ES-I3 (cell line): ENCODE measurements around the gene MDFIC.

Experiments
- H3K36me3 ChIP-seq: 2 replicates; pipeline ENCODE4 v1.6.1; 2013; ENCODE audit warnings: mild to moderate bottlenecking, low read length, control low read depth, moderate library complexity; ENCODE audit not compliant: insufficient read depth
- H3K4me1 ChIP-seq: 2 replicates; pipeline ENCODE4 v1.6.1; 2013; ENCODE audit warnings: mild to moderate bottlenecking, control low read depth, low read length; ENCODE audit not compliant: insufficient read depth
- H3K9ac ChIP-seq: 2 replicates; pipeline ENCODE4 v1.6.1; 2013; ENCODE audit warnings: low read depth, mild to moderate bottlenecking, low read length, moderate library complexity
- H3K9me3 ChIP-seq: 2 replicates; pipeline ENCODE4 v1.6.1; 2013; ENCODE audit warnings: mild to moderate bottlenecking, low read length, moderate library complexity; ENCODE audit not compliant: control insufficient read depth, insufficient read depth

The MDFIC gene

GRCh38 chr7:115009139-115009538 lies 87.2 kb downstream of the MDFIC start:
- Histone ChIP-seq H3K9ac (no peak overlapping the region), H3K36me3 (no peaks in the 10 kb centered on the region), H3K9me3 (no peaks in the 10 kb centered on the region), H3K4me1 (peaks cover 21% of the 10 kb centered on the region)

DNA sequence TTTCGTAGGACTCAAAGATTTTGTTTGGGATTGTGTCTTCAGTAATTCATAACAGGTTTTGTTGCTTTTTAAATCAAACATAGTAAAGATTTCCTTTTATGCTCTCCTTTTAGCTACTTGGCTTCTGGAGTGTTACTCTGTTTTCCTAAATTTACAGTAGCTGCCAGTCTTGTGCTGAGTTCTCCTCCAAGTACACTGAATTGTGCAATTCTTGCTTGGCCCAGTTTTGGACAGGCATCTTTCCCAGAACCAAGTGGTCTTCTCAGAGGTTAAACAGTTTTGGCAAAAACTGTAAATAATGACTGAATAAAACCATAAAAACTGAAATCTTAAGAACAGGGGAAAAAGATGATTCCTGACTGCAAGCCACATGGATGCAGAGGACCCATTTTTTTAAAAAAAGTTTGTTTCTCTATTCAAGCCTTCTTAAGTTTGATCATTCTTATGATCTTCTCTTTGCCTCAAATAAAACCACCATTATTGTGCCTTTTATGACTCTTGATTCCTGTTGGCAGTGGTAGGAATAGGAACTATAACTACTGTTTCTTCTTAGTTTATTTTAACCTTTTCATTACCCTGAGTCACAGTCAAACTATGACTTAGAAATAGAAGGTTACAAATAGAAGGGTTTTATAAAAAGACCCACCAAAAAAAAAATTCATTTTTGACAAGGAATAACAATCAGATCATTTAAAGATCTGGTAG lies 88.0 kb downstream of the MDFIC start:
- peaks cover 21% of the 10 kb centered on the region for H3K4me1 ChIP-seq
- H3K9ac ChIP-seq, result no peak overlapping the region
- H3K36me3 ChIP-seq, result no peaks in the 10 kb centered on the region
- no peaks in the 10 kb centered on the region for H3K9me3 ChIP-seq

DNA sequence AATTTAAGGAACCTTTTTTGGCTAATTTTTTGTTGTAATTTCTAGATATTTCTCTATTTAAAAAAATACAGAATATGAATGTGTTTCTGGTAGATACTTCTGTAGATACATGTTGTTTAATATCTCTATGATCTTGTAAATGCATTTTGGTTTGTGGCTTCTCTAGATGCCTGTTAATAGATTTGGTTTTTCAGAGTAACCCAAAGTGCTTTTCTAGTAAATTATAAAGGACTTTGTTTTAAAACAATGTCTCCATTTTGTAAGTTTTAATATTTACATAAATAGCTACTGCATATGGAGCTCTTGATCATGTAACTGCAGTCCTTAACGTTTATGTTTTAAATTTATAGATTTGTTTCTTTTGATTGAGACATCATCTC lies 88.5 kb downstream of the MDFIC start:
- peaks cover 21% of the 10 kb centered on the region for H3K4me1 ChIP-seq
- H3K36me3 ChIP-seq, result no peaks in the 10 kb centered on the region
- H3K9ac ChIP-seq, result no peak overlapping the region

DNA sequence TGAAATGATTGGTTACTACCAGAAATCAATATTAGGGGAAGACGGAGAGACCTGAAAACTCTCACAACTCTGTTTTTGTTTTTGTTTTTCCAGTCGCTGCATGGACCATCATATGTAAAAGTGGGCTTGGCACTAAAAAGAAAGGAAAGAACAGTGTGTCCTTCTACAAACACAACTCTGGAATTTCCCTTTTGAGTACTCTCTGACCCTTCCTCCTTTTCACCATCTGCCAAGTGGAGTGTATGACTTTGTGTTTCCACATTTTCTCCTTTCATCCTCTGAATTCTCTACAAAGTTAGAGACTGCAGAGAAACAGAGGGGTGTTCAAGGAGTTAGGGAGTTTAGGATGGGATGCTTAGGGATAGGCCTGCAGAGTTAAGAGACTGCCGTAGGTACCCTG lies 92.0 kb downstream of the MDFIC start:
- H3K9me3 ChIP-seq, result no peaks in the 10 kb centered on the region
- H3K9ac ChIP-seq, result no peak overlapping the region
- peaks cover 9% of the 10 kb centered on the region; the same call in 1 of the 2 replicates for H3K4me1 ChIP-seq
- H3K36me3 ChIP-seq, result no peaks in the 10 kb centered on the region

More for the DNA sequence above, 88.5 kb downstream of the MDFIC start:
- no peaks in the 10 kb centered on the region for H3K9me3 ChIP-seq

DNA sequence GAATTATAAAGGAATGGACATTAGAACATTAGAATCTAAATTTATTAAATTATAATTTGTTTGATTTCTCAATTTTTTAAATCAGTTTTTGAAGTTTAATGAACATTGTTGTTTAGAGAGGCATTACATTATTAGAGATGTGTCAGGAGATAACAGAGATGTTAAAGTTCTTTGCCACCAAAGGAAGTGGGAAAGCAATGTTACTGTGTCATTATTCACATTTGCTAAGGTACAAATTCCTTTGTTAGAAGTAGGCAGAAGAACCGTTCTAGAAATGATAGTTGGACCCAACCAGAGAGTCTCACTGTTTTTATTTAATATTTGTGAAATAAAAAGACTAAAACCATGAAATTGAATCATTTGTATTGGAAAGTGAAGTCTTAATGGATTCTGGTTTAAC lies 92.9 kb downstream of the MDFIC start:
- no peaks in the 10 kb centered on the region for H3K9me3 ChIP-seq
- H3K4me1 ChIP-seq, result peaks cover 1% of the 10 kb centered on the region; the same call in 1 of the 2 replicates
- H3K9ac ChIP-seq, result no peak overlapping the region
- no peaks in the 10 kb centered on the region for H3K36me3 ChIP-seq

DNA sequence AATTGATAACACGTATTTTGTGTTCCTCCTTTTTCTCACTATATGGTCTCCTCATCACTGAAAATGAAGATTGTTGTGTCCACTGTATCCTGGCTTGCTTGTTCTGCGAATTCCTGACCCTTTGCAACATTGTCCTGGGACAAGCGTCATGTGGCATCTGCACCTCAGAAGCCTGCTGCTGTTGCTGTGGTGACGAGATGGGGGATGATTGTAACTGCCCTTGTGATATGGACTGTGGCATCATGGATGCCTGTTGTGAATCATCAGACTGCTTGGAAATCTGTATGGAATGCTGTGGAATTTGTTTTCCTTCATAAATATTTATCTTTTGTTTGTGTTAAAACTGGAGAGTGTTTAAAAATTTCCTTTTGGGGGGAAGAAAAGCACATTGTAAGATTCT lies 93.7 kb downstream of the MDFIC start:
- no peaks in the 10 kb centered on the region for H3K9me3 ChIP-seq
- no peaks in the 10 kb centered on the region for H3K36me3 ChIP-seq
- peaks cover 4% of the 10 kb centered on the region; the same call in 1 of the 2 replicates for H3K4me1 ChIP-seq
- H3K9ac ChIP-seq, result no peak overlapping the region

DNA sequence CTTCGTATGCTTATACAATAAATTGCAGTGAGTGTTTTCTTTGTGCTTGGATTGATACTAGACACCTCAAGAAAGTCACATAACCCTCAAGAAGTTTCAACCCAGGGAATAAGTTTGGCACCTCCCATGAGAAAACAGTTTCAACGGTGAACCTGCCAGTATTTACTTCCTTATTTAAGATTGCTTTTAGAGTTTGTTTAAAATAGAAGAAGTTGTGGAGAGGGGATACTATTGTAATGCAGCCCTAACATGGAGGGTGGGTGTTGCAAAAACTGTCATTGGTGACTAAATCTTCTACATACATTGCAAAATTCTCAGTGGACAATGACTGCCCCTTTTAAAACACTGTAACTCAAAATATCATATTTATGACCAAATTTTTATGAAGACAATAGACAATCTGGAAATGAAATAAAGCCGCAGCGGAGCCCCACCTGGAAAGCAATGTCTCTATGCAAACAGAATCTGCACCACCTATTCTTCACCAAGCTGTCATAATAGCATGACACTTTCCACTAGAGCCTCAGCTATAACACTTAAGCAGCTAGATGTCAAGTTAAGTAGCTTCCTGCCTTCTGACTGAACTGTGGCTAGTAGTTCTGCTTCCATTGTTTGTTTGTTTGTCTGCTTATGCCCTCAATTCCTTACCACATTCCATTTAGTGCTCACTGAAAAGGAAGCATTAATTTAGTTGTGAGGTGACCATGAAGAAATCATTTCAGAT lies 98.2 kb downstream of the MDFIC start:
- H3K9ac ChIP-seq, result no peak overlapping the region
- H3K9me3 ChIP-seq, result no peaks in the 10 kb centered on the region
- H3K36me3 ChIP-seq, result no peaks in the 10 kb centered on the region
- peaks cover 4% of the 10 kb centered on the region; the same call in 1 of the 2 replicates for H3K4me1 ChIP-seq

DNA sequence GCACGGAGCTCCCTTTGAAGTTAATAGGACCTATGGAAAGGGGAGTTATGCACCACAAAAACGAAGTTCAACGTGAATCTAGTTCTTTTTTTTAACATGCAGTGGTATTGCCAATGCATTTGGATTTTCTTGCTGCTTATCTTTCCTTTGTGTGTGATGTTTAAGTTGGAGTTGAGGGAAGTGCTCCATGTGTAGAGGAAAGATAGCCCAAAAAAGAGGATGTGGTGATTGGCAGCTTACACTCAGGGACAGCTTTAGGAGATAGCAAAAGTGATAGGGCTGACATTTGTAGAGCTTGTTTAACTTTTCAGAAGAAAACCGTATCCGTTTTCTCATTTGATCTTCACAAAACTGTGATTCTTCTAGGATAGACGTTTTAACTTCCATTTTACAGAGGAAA lies 101.3 kb downstream of the MDFIC start:
- H3K9ac ChIP-seq, result no peak overlapping the region
- H3K36me3 ChIP-seq, result no peaks in the 10 kb centered on the region
- H3K9me3 ChIP-seq, result no peaks in the 10 kb centered on the region
- peaks cover 4% of the 10 kb centered on the region; the same call in 1 of the 2 replicates for H3K4me1 ChIP-seq

- Histone ChIP-seq H3K4me1 (peaks cover 4% of the 10 kb centered on the region; the same call in 1 of the 2 replicates), H3K9ac (no peak overlapping the region), H3K9me3 (no peaks in the 10 kb centered on the region), H3K36me3 (no peaks in the 10 kb centered on the region)
Observed at GRCh38 chr7:115024276-115024675, 102.4 kb downstream of the MDFIC start.

GRCh38 chr7:115032715-115033703 lies 111.1 kb downstream of the MDFIC start:
- H3K4me1 ChIP-seq, result no peaks in the 10 kb centered on the region
- no peaks in the 10 kb centered on the region for H3K36me3 ChIP-seq
- H3K9ac ChIP-seq, result no peak overlapping the region
- no peaks in the 10 kb centered on the region for H3K9me3 ChIP-seq

DNA sequence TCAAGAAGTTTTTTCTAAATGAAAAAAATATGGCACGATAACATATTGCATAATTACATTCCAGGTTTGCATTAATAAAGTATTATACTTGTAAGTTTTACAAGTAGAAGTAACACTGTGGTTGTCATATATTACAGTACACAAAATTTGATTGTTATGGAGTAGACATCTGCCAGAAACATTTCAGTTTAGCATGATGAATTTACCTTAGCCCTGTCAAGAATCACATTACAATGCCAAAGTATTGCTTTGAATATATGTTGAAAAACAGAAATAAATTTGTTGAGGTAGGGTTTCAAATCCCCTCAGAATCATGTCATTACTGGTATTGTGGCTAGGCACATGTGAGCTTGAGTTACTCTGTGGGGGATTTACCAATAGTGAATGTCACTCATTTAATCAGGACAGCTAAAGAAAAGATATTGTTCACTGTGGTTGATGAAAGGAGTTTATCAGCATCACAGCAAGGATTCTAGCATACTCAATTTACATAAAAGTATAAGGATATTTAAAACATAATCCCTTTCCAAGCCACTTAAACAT lies 112.1 kb downstream of the MDFIC start:
- no peaks in the 10 kb centered on the region for H3K9me3 ChIP-seq
- no peaks in the 10 kb centered on the region for H3K4me1 ChIP-seq
- no peaks in the 10 kb centered on the region for H3K36me3 ChIP-seq
- no peak overlapping the region for H3K9ac ChIP-seq

- H3K4me1 ChIP-seq, result no peaks in the 10 kb centered on the region
- no peak overlapping the region for H3K9ac ChIP-seq
- no peaks in the 10 kb centered on the region for H3K9me3 ChIP-seq
- no peaks in the 10 kb centered on the region for H3K36me3 ChIP-seq
Observed at GRCh38 chr7:115034515-115034914, 112.6 kb downstream of the MDFIC start.

GRCh38 chr7:115037128-115037802 lies 115.4 kb downstream of the MDFIC start:
- no peaks in the 10 kb centered on the region for H3K9me3 ChIP-seq
- no peak overlapping the region for H3K9ac ChIP-seq
- H3K4me1 ChIP-seq, result no peaks in the 10 kb centered on the region
- H3K36me3 ChIP-seq, result no peaks in the 10 kb centered on the region

GRCh38 chr7:115038158-115038557 lies 116.3 kb downstream of the MDFIC start:
- H3K4me1 ChIP-seq, result no peaks in the 10 kb centered on the region
- H3K9me3 ChIP-seq, result no peaks in the 10 kb centered on the region
- H3K9ac ChIP-seq, result no peak overlapping the region
- no peaks in the 10 kb centered on the region for H3K36me3 ChIP-seq
